SK-N-SH (cell line): ENCODE results near the gene OXCT1.

Source experiments
- JUND ChIP-seq: IDR thresholded peaks from 2 replicates; pipeline ENCODE4 v1.4.0; 2012
- NRF1 ChIP-seq: IDR thresholded peaks from 2 replicates; pipeline ENCODE4 v1.6.1; 2012; ENCODE audit warnings: low read depth, mild to moderate bottlenecking, low read length
- TF ChIP-seq, protein P1 (sequence below): IDR thresholded peaks from 2 replicates; pipeline ENCODE4 v1.6.1; 2012; ENCODE audit warnings: mild to moderate bottlenecking, low read depth, low read length, moderate library complexity

DNA sequence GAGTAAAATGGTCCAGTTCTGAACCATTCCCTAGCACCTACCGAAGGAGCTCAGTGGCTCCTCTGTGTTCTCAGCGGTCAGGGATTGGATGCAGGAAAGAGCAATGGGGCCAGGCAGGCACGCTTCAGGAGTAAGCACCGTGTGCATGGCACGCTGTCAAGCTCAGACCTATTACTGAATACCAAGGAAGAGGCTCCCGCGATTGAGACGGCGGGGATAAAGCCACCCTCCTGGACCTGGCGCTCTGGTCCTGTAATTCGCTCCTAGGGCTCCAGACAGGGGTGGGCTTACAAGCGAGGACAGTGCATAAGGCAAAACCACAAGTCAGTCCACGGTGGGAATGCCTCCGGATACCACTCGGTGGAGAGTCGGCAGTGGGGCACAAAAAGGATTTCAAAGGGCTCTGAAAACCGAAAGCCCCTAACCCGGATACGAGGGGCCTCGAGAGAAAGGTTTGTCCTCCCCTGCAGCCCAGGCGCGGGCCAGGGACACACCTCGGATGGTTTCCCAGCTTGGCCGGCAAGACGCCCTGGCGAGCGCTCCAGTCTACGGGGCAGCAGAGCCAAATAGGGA is 988 bp downstream of the OXCT1 start:
- no peak for TF ChIP-seq NRF1
- TF ChIP-seq JUND = no peak
- TF ChIP-seq, protein P1, sequence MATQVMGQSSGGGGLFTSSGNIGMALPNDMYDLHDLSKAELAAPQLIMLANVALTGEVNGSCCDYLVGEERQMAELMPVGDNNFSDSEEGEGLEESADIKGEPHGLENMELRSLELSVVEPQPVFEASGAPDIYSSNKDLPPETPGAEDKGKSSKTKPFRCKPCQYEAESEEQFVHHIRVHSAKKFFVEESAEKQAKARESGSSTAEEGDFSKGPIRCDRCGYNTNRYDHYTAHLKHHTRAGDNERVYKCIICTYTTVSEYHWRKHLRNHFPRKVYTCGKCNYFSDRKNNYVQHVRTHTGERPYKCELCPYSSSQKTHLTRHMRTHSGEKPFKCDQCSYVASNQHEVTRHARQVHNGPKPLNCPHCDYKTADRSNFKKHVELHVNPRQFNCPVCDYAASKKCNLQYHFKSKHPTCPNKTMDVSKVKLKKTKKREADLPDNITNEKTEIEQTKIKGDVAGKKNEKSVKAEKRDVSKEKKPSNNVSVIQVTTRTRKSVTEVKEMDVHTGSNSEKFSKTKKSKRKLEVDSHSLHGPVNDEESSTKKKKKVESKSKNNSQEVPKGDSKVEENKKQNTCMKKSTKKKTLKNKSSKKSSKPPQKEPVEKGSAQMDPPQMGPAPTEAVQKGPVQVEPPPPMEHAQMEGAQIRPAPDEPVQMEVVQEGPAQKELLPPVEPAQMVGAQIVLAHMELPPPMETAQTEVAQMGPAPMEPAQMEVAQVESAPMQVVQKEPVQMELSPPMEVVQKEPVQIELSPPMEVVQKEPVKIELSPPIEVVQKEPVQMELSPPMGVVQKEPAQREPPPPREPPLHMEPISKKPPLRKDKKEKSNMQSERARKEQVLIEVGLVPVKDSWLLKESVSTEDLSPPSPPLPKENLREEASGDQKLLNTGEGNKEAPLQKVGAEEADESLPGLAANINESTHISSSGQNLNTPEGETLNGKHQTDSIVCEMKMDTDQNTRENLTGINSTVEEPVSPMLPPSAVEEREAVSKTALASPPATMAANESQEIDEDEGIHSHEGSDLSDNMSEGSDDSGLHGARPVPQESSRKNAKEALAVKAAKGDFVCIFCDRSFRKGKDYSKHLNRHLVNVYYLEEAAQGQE = no peak
